Activated T-cell treated with anti-CD3 and anti-CD28 coated beads, Interleukin-2, amount 50 U/mL, for 48 hours (primary cell): Measurements from ENCODE around the gene PJA1.
A peak's percentile ranks its signal among the peaks of the same experiment; 100 is the strongest.

Experiments used
- DNase-seq, 2 experiments: peaks; one replicate each; pipeline ENCODE4 v3.0.0-alpha.2; 2020

Gene PJA1

DNA sequence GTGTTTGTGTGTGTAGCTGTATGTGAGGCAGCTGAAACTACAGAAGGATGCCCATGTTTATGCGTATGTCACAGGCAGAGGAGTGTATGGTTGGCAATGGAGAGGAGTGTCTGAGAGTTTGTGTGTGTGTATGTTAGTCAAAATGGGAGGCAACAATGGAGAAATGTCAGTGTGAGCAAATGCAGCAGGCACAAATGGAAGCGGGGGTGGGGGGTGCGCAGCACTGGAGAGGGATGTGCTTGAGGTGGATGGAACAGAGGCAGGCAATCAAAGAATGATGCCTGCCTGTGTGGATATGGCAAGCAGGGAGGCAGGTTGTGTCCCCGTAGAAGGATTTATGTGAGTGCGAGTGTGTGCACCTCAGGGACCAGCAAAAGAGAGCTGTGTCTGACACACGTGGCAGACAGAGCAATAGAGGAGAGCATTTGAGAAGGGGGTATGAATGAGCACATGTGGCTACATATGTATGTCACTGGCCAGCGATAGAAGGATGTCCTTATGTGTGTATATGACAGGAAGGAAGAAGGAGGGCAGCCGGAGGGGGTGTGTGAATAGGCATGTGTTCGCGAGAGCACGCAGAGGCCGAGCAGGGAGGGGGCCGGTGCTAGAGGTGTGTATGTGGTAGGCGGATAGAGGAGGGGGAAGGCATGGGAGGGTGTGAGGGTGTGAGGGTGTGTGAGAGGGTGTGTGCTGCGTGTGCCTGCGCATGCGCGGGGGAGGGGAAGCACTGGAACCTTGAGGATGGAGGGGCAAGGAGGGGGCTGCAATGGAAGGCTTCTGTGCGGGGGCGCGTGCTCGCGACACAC, 1.1 kb downstream of the PJA1 start:
- peak; percentile 39 to 54 for DNase-seq

DNA sequence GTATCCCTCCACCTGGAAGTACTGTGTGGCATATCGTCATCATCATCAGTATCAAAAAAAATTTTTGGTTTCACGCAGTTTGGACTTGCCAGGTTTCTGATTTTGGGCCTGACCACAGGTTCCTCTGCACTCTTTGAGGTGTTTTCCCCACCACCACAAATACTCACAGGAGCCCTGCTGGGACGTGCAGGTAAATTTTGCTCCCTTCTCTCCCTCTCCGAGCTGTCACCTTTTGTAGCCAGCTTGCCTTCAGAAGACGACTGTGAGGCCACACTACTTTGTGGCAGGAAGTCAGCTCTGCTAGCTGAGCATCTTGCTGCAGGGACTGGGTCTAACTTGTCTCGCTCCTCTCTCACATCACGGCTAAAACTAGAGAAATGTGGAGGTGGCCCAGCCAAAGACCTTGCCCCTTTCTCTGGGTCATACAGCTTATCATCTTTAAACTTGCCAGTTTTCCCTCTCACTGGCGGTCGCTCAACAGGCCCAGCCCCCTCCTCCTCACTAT, 2.8 kb downstream of the PJA1 start:
- no peak for DNase-seq

GRCh38 chrX:69161786-69162349, 3.4 kb downstream of the PJA1 start:
- no peak for DNase-seq

- no peak for DNase-seq
Measured at GRCh38 chrX:69161371-69161770, 3.9 kb downstream of the PJA1 start.

GRCh38 chrX:69158166-69158980, 6.9 kb downstream of the PJA1 start:
- peak; percentile 29 to 38 for DNase-seq

DNA sequence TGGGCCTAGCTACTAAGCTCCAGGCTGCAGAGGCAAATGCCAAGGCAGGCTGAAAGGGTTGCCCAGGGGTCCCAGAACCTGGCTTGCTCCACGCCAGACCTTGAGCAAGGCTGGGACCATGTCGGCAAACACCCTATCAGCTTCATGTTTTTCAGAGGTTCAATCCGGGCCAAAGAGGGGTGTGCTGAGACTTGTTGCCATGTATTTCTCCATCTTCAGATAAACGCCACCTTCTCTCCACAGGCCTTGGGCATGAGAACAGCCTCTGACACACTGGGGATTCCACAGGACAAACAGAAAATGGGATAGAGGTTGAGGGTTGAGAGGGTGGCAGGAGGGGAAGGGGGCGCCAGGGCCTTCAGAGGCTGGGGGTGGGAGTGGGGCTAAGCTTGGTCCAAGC, 8.6 kb downstream of the PJA1 start:
- peak in 1 of 2 experiments; percentile 7 for DNase-seq

GRCh38 chrX:69155786-69156520, 9.3 kb downstream of the PJA1 start:
- peak in 1 of 2 experiments; percentile 7 for DNase-seq

DNA sequence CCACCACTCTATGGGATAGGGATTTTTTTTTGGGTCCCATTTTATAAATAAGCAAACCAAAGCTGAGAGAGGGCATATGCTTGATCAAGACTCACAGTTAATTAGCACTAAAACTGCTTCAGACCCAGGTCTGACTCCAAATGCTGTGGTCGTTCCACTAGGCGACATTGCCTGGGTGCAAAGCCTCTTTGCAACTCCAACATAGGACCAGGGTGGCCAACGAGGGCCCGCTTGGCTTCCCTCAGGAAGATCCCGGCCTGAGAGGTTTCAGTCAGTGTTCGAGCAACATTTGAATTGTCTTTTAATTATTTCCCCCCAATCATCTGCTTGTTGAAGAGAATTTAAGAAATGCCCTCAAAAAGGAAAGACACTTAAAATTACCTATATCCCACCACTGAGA, 11.2 kb downstream of the PJA1 start:
- DNase-seq: no peak

DNA sequence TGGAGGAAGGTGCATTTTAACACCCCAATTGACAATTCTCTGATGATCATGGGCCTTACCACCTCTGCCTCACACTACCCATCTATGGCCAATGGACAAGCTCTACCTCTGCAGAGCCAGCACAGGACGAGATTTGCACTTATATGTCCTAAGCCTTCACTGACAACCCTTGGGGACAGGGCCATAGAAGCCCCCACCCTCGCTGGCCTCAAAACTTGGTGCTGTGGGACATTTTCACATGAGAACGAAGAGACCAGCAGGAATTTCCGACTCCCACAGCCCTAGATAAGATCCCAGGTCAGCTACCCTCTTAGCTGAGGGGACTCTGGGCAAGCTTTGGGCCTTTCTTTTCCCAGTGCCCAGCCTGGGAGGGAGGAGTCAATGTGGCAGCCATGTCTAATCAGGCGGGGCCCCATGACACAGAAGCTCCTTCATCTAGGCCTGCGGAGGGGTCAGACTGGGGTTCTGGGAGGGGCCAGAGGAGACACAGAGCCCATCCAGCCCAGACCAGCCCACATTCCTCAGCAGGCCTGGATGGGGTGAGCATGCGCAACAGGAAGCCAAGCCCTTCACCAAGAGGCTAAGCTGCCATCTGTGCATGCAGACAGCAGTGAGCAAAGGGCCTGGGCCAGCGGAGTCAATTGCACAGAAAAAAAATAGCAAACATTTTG, 12.1 kb downstream of the PJA1 start:
- peak in 1 of 2 experiments; percentile 1 for DNase-seq

DNA sequence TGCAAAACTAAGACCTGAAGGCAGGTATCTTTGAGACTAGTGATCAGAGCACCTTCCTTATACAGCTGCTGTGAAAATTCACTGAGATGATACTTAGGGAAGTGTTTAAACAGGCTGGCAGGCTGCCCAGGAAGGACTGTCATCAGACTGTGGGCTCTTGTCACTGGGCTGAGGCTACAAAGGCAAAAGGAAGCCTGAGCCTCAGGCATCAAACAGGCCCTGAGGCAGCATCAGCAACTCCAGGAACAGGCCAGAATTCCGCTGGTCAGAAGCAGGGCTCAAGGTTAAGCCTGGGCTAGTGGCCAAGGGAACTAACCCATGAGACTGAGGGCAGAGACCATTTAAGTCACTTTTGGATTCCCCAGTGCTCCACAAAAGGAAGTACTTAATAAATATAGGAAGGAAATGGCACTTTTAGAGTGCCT, 12.8 kb downstream of the PJA1 start:
- DNase-seq: peak in 1 of 2 experiments; percentile 11

- DNase-seq: no peak
Measured at GRCh38 chrX:69151866-69152284, 13.4 kb downstream of the PJA1 start.

- peak in 1 of 2 experiments; percentile 1 for DNase-seq
Measured at GRCh38 chrX:69150281-69150960, 14.8 kb downstream of the PJA1 start.

GRCh38 chrX:69149466-69150280, 15.6 kb downstream of the PJA1 start:
- no peak for DNase-seq

- DNase-seq: no peak
Measured at GRCh38 chrX:69148946-69149345, 16.3 kb downstream of the PJA1 start.

GRCh38 chrX:69146739-69147138, 18.5 kb downstream of the PJA1 start:
- DNase-seq: no peak

DNA sequence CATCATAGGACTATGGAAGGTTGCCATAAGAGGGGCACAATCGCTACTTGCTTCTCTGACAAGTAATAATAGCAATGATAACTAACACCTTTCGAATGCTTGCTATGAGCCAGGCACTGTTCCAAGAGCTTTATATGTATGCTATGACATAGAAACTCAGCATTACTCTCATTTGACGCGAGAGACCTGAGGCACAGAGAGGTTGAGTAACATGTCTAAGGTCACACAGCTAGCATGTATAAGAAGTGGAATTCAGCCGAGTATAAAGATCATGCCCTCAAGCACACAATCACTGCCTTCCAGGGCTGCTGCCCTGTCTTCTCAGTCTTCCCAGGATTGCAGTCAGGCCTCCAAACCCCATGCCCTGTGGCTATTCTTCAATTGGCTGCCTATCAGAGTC, 19.5 kb downstream of the PJA1 start:
- DNase-seq: no peak

DNA sequence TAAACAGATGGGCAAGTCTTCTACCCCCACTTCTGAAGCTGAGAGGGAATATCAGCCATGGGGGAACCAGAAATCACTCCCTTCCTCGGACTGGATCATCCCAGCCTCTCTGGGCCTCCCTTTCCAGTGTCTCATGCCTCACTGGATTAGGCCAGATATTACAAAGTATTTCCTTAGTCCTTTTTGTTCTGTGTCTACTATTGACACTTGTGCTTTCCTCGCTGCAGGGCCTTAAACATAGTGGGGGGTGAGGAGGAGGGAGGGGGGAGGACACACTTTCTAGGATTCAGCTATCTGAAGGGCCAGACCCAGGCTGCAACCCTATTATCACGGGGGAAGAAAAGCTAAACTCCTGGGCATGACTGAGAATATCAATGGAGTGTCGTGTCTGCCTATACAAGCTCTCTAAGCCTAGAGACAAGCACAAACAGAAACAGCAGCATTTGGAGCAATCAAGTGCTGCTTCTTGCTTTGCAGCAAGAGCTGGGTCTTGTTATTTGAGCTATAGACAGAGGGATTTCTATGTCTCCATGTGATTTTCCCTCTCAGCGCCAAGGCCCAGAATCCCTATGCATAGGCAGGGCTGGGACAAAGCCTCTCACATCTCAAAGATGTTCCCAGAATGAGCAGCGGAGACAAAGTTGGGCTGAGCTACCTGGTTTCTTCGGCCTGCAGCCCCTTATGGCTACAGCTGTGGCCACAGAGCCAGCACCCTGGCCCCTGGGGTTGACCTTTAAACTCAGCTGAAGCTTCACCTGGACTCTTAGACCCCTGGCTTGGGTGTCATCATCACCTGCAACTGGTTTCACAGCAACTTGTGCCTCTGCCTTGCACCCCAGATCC, 20.2 kb downstream of the PJA1 start:
- no peak for DNase-seq

DNA sequence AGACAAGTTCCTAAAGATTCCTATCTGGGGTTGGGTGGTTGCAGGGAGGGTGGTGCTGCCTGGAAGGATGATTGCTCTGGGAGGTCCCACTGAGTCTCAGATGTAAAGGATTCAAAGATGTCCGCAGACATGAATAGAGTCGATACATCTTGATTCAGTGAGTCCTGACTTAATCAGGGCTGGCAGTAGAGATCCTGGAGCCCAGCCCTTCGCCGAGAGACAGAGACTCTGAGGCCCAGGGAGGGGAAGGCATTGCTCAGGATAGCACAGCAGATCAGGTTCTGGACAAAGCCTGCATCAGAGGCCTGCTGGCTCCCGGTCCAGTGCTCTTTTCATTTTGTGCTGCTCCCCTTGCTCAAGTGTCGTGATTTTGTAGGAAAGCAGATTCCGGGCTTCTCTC, 21.7 kb downstream of the PJA1 start:
- DNase-seq: no peak

GRCh38 chrX:69142788-69143469, 22.3 kb downstream of the PJA1 start:
- DNase-seq: no peak
